Measurements from ENCODE around the gene LPAR2.

Gene LPAR2

GRCh38 chr19:19652482-19653295, 24.7 kb upstream of the LPAR2 start:
- no peak for FAIRE-seq

- FAIRE-seq = no peak
Measured at GRCh38 chr19:19651076-19651475, 23.1 kb upstream of the LPAR2 start.

- no peak for FAIRE-seq
Measured at GRCh38 chr19:19650331-19650730, 22.3 kb upstream of the LPAR2 start.

GRCh38 chr19:19649580-19649995, 21.6 kb upstream of the LPAR2 start:
- no peak for FAIRE-seq

GRCh38 chr19:19649155-19649554, 21.1 kb upstream of the LPAR2 start:
- no peak for FAIRE-seq

- no peak for FAIRE-seq
Measured at GRCh38 chr19:19647037-19647835, 19.2 kb upstream of the LPAR2 start.

- no peak for FAIRE-seq
Measured at GRCh38 chr19:19645233-19645870, 17.3 kb upstream of the LPAR2 start.

- FAIRE-seq = no peak
Measured at GRCh38 chr19:19644054-19644388, 16.0 kb upstream of the LPAR2 start.

GRCh38 chr19:19643158-19644053, 15.4 kb upstream of the LPAR2 start, which contains the start of gene GMIP:
Gene GMIP, minus strand, starts transcription at chr19:19643657. Its CDS starts 128 bp downstream, at chr19:19643529.
- no peak for FAIRE-seq

- FAIRE-seq = no peak
Measured at GRCh38 chr19:19642506-19643157, 14.6 kb upstream of the LPAR2 start.

- no peak for FAIRE-seq
Measured at GRCh38 chr19:19637523-19638251, 9.7 kb upstream of the LPAR2 start.

- FAIRE-seq = no peak
Measured at GRCh38 chr19:19637186-19637522, 9.1 kb upstream of the LPAR2 start.

- no peak for FAIRE-seq
Measured at GRCh38 chr19:19636573-19637185, 8.7 kb upstream of the LPAR2 start.

- FAIRE-seq = no peak
Measured at GRCh38 chr19:19635313-19635702, 7.3 kb upstream of the LPAR2 start.

GRCh38 chr19:19634516-19635312, 6.7 kb upstream of the LPAR2 start:
- FAIRE-seq = no peak

GRCh38 chr19:19633711-19634515, 5.9 kb upstream of the LPAR2 start:
- no peak for FAIRE-seq

- FAIRE-seq = no peak
Measured at GRCh38 chr19:19632661-19633060, 4.6 kb upstream of the LPAR2 start.

GRCh38 chr19:19631346-19631745, 3.3 kb upstream of the LPAR2 start:
- no peak for FAIRE-seq

GRCh38 chr19:19630426-19630825, 2.4 kb upstream of the LPAR2 start:
- no peak for FAIRE-seq
